HepG2 (cell line): ENCODE data around the gene XRCC3. TPM values are rescaled to one million over a fixed set of nuclear protein-coding genes. Genes with fewer than 3 reads are reported as not detected.

ENCODE experiments used
- MXI1 ChIP-seq: IDR thresholded peaks from 3 replicates; pipeline ENCODE4 v1.6.1; 2012; ENCODE audit warnings: low read depth, low read length, inconsistent platforms, borderline replicate concordance
- RARA ChIP-seq: IDR thresholded peaks from 2 replicates; pipeline ENCODE4 v1.6.1; 2016; ENCODE audit warnings: missing genetic modification reagents, missing compliant biosample characterization
- SRY ChIP-seq: sonication (generic); formaldehyde crosslinking; IDR thresholded peaks from 2 replicates; pipeline ENCODE4 v1.8.0; 2022; ENCODE audit warnings: mild to moderate bottlenecking, missing genetic modification reagents
- TCF7 ChIP-seq: sonication (generic); IDR thresholded peaks from 2 replicates; pipeline ENCODE4 v1.6.1; 2016; ENCODE audit warnings: antibody characterized with exemption, low read depth
- ZBTB1 ChIP-seq: sonication (generic); formaldehyde crosslinking; IDR thresholded peaks from 2 replicates; pipeline ENCODE4 v1.4.0; 2020; ENCODE audit warnings: missing genetic modification reagents, borderline replicate concordance
- ZC3H4 ChIP-seq: sonication (generic); formaldehyde crosslinking; IDR thresholded peaks from 2 replicates; pipeline ENCODE4 v1.4.0; 2020; ENCODE audit warnings: missing genetic modification reagents, borderline replicate concordance
- ZNF263 ChIP-seq: sonication (generic); formaldehyde crosslinking; IDR thresholded peaks from 2 replicates; pipeline ENCODE4 v1.4.0; 2020; ENCODE audit warnings: missing genetic modification reagents
- polyA plus RNA-seq, 8 experiments: library from polyadenylated mRNA; depleted of rRNA in 3 of 8; stranded (reverse) in 7 of 8; unstranded in 1 of 8; fragments of >200 nt; fragmentation: Illumina TruSeq in 4 of 8; extraction: Trizol in 4 of 8; gene quantifications; 2 replicates each; pipeline versions ENCODE4 v1.2.1 to v1.2.3, GENCODE V29; 2011 to 2016; ENCODE audit warnings: low read depth in 4 of 8, missing spikeins in 1 of 8, mixed read lengths in 1 of 8; ENCODE audit not compliant: insufficient read depth in 1 of 8
- total RNA-seq, 5 experiments: library from RNA; depleted of rRNA; stranded (reverse); fragments of >200 nt; fragmentation: Illumina TruSeq; extraction: Trizol; gene quantifications; 2 replicates each; pipeline ENCODE4 v1.2.3, GENCODE V29; 2016; ENCODE audit warnings: low read depth in 1 of 5
- TF ChIP-seq, protein P1 (sequence below): sonication (generic); formaldehyde crosslinking; IDR thresholded peaks from 2 replicates; pipeline ENCODE4 v1.4.0; 2020; ENCODE audit warnings: missing genetic modification reagents
- TF ChIP-seq, protein P2 (sequence below): sonication (generic); formaldehyde crosslinking; conservative IDR thresholded peaks from 2 replicates; pipeline ENCODE4 v1.8.1; 2023; ENCODE audit warnings: missing genetic modification reagents
- TF ChIP-seq, protein P3 (sequence below): sonication (generic); formaldehyde crosslinking; IDR thresholded peaks from 2 replicates; pipeline ENCODE4 v1.5.0; 2020; ENCODE audit warnings: mild to moderate bottlenecking, missing genetic modification reagents, moderate library complexity
- TF ChIP-seq, protein P4 (sequence below): IDR thresholded peaks from 2 replicates; pipeline ENCODE4 v1.6.1; 2016; ENCODE audit warnings: low read depth, missing genetic modification reagents, missing compliant biosample characterization

Gene XRCC3
- total and polyA plus RNA-seq, 2 of the 13 experiments (the other 11 are each of a cell fraction or from before 2014, with no cell fraction given): 5.4 to 25.8 TPM

DNA sequence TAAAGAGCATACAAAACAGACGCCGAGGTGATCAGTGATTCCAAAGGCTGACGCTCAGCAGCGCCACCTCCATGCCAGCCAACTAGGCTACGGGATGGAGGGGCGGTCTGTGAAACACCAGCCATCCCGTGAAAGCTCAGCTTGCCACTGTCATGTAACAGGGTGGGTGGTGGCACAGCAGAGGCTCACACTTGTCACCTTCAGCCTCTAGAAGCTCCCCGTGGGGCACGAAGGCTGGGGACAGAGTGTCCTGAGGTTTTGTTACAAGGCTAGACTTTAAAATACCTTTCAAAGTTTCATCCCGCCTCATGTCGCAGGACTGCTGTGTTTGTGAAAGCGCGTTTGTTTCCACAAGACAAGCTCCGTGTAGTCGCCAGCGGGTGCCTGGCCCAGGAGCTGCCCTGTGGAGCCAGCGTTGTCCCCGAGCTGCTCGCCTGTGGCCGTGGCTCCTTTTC lies 20.7 kb downstream of the XRCC3 start (continued):
- TF ChIP-seq, protein P1, sequence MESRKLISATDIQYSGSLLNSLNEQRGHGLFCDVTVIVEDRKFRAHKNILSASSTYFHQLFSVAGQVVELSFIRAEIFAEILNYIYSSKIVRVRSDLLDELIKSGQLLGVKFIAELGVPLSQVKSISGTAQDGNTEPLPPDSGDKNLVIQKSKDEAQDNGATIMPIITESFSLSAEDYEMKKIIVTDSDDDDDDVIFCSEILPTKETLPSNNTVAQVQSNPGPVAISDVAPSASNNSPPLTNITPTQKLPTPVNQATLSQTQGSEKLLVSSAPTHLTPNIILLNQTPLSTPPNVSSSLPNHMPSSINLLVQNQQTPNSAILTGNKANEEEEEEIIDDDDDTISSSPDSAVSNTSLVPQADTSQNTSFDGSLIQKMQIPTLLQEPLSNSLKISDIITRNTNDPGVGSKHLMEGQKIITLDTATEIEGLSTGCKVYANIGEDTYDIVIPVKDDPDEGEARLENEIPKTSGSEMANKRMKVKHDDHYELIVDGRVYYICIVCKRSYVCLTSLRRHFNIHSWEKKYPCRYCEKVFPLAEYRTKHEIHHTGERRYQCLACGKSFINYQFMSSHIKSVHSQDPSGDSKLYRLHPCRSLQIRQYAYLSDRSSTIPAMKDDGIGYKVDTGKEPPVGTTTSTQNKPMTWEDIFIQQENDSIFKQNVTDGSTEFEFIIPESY (CRISPR knock-in tag): 0 out of 2 replicates have a peak, but pooled peaks have one; percentile 60
- TF ChIP-seq, protein P2, sequence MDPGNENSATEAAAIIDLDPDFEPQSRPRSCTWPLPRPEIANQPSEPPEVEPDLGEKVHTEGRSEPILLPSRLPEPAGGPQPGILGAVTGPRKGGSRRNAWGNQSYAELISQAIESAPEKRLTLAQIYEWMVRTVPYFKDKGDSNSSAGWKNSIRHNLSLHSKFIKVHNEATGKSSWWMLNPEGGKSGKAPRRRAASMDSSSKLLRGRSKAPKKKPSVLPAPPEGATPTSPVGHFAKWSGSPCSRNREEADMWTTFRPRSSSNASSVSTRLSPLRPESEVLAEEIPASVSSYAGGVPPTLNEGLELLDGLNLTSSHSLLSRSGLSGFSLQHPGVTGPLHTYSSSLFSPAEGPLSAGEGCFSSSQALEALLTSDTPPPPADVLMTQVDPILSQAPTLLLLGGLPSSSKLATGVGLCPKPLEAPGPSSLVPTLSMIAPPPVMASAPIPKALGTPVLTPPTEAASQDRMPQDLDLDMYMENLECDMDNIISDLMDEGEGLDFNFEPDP (CRISPR knock-in tag): no peak
- no peak for TF ChIP-seq ZBTB1
- TF ChIP-seq, protein P3, sequence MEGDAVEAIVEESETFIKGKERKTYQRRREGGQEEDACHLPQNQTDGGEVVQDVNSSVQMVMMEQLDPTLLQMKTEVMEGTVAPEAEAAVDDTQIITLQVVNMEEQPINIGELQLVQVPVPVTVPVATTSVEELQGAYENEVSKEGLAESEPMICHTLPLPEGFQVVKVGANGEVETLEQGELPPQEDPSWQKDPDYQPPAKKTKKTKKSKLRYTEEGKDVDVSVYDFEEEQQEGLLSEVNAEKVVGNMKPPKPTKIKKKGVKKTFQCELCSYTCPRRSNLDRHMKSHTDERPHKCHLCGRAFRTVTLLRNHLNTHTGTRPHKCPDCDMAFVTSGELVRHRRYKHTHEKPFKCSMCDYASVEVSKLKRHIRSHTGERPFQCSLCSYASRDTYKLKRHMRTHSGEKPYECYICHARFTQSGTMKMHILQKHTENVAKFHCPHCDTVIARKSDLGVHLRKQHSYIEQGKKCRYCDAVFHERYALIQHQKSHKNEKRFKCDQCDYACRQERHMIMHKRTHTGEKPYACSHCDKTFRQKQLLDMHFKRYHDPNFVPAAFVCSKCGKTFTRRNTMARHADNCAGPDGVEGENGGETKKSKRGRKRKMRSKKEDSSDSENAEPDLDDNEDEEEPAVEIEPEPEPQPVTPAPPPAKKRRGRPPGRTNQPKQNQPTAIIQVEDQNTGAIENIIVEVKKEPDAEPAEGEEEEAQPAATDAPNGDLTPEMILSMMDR (CRISPR knock-in tag): 0 out of 2 replicates have a peak, but pooled peaks have one; percentile 8
- TF ChIP-seq RARA (CRISPR knock-in tag): no peak
- no peak for TF ChIP-seq SRY
- TF ChIP-seq ZNF263 (CRISPR knock-in tag): no peak
- no peak for TF ChIP-seq TCF7
- no peak for TF ChIP-seq ZC3H4 (CRISPR knock-in tag)
- no peak for TF ChIP-seq MXI1
- TF ChIP-seq, protein P4, sequence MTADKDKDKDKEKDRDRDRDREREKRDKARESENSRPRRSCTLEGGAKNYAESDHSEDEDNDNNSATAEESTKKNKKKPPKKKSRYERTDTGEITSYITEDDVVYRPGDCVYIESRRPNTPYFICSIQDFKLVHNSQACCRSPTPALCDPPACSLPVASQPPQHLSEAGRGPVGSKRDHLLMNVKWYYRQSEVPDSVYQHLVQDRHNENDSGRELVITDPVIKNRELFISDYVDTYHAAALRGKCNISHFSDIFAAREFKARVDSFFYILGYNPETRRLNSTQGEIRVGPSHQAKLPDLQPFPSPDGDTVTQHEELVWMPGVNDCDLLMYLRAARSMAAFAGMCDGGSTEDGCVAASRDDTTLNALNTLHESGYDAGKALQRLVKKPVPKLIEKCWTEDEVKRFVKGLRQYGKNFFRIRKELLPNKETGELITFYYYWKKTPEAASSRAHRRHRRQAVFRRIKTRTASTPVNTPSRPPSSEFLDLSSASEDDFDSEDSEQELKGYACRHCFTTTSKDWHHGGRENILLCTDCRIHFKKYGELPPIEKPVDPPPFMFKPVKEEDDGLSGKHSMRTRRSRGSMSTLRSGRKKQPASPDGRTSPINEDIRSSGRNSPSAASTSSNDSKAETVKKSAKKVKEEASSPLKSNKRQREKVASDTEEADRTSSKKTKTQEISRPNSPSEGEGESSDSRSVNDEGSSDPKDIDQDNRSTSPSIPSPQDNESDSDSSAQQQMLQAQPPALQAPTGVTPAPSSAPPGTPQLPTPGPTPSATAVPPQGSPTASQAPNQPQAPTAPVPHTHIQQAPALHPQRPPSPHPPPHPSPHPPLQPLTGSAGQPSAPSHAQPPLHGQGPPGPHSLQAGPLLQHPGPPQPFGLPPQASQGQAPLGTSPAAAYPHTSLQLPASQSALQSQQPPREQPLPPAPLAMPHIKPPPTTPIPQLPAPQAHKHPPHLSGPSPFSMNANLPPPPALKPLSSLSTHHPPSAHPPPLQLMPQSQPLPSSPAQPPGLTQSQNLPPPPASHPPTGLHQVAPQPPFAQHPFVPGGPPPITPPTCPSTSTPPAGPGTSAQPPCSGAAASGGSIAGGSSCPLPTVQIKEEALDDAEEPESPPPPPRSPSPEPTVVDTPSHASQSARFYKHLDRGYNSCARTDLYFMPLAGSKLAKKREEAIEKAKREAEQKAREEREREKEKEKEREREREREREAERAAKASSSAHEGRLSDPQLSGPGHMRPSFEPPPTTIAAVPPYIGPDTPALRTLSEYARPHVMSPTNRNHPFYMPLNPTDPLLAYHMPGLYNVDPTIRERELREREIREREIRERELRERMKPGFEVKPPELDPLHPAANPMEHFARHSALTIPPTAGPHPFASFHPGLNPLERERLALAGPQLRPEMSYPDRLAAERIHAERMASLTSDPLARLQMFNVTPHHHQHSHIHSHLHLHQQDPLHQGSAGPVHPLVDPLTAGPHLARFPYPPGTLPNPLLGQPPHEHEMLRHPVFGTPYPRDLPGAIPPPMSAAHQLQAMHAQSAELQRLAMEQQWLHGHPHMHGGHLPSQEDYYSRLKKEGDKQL (CRISPR knock-in tag): no peak
